Activated CD8-positive, alpha-beta T cell treated with anti-CD3 and anti-CD28 coated beads, Interleukin-2, amount 10 ng/mL, durations not matched to agents 7 days and 5 days (primary cell): Measurements from ENCODE around the gene MOV10L1. TPM values are rescaled to one million over a fixed set of nuclear protein-coding genes. Genes with fewer than 3 reads are reported as not detected.

ENCODE experiments used
- ATAC-seq: fragments of 150-1000 bp; cut with Tn5 transposase; one replicate; pipeline ENCODE4 v1.10.0; 2021; ENCODE audit warnings: moderate library complexity
- CTCF ChIA-PET: fragments of 350-600 bp; sonication (Branson Sonifier 250); formaldehyde crosslinking; loops from one replicate; lab custom pipeline; 2021; ENCODE audit warnings: antibody characterized with exemption; lab: Charles Lee
- POLR2A ChIA-PET: fragments of 350-600 bp; sonication (Branson Sonifier 250); formaldehyde crosslinking; loops from one replicate; lab custom pipeline; 2021; ENCODE audit warnings: antibody characterized with exemption; lab: Charles Lee
- DNase-seq: peaks from one replicate; pipeline ENCODE4 v3.0.0-alpha.2; 2020
- H3K27ac Mint-ChIP-seq: one replicate; pipeline ENCODE4 v1.8.0; 2021; ENCODE audit warnings: mild to moderate bottlenecking, mixed read lengths
- H3K27me3 Mint-ChIP-seq: one replicate; pipeline ENCODE4 v1.8.0; 2021; ENCODE audit warnings: low read depth, mixed read lengths
- H3K36me3 Mint-ChIP-seq: one replicate; pipeline ENCODE4 v1.8.0; 2021; ENCODE audit warnings: low read depth, mixed read lengths
- H3K4me1 Mint-ChIP-seq: one replicate; pipeline ENCODE4 v1.8.0; 2021; ENCODE audit warnings: low read depth, mixed read lengths
- H3K4me3 Mint-ChIP-seq: one replicate; pipeline ENCODE4 v1.8.0; 2021; ENCODE audit warnings: mild to moderate bottlenecking, mixed read lengths
- H3K9me3 Mint-ChIP-seq: one replicate; pipeline ENCODE4 v1.8.0; 2022; ENCODE audit warnings: mixed read lengths; ENCODE audit not compliant: insufficient read depth
- total RNA-seq, 2 experiments: library from RNA; stranded (reverse); gene quantifications; one replicate each; pipeline ENCODE4 v1.2.3, GENCODE V29; 2021

MOV10L1 gene
- total RNA-seq, 2 experiments from 2014 or later: not detected

DNA sequence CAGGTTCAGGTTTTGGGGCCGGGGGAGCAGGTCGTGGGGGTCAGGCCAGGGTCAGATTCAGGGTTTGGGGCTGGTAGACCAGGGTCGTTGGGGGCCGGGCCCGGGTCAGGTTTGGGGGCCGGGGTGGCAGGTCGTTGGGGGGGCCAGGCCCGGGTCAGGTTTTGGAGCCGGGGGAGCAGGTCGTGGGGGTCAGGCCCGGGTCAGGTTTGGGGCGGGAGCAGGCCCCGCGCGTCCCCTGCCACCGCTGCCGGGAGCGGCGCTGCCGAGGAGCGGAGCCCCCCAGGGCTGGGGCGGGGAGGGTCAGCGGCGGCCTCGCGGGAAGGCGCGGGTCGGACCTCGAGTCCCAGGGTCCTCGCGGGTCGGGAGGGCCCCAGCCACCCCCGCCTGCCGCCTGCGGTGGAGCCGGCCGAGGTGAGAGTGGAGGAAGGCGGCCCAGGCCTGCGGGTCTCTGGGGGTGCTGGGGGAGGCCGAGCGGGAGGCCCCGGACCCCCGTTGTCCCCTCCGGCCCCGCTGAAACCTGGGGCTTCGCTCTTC is 96.4 kb downstream of the MOV10L1 start:
- Mint-ChIP-seq H3K27ac (peak overlapping the region; percentile 90), H3K36me3 (peaks cover 15% of the 10 kb centered on the region), H3K4me1 (peaks cover 39% of the 10 kb centered on the region), H3K9me3 (no peaks in the 10 kb centered on the region), H3K4me3 (peak overlapping the region; percentile 90), H3K27me3 (no peaks in the 10 kb centered on the region)
- DNase-seq (no peak), ATAC-seq (no peak)
- ChIA-PET CTCF (interaction anchor here (1.1 to 2.4 kb wide), 5 partner anchors 22 to 141 kb away, joined by 3 to 10 read pairs (median 4); partner anchors contain the start of gene HDAC10), POLR2A (interaction anchor here (0.8 to 1.5 kb wide), 3 partner anchors 16 to 339 kb away, joined by 3 to 6 read pairs (median 3); partner anchors contain the start of gene SCO2)

DNA sequence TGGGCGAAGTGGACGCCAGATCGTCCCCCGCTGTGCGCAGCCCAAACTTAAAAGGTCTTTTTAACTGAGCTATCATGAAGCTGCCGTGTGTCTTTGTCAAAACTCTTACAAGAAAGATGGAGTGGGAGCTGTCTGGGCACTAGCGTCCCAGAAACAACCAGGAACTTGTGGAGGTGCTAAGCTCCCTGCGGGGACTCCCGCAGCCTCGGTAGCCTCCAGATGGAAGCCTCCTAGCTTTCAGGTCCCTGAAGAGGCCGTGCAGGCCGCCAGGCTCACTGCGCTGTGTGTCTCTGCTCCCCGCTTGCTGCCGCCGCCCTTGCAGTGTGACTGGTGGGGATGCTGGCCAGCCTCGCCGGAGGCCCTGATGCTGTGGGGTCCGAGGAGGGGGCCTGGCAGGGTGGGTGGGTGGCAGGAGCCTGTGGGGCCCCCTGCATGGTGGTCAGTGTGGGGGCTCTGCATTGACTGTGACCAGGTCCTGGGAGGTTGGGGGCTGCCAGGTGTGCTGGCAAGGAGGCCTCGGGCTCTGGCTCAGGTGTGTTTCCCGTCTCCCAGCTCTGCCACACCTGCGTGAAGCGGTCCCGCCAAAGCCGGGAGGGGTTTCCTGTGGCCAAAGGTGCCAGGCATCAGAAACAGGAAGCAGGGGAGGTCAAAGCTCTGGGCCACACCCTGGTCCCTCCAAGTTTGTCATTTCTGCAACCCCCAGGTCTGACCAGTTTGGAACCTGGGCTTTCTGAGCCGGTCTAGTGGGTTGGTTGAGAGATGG is 97.1 kb downstream of the MOV10L1 start:
- H3K27ac Mint-ChIP-seq: peak overlapping the region; percentile 90
- H3K27me3 Mint-ChIP-seq: no peaks in the 10 kb centered on the region
- H3K36me3 Mint-ChIP-seq: peaks cover 21% of the 10 kb centered on the region
- H3K9me3 Mint-ChIP-seq: no peaks in the 10 kb centered on the region
- DNase-seq (peak; percentile 38), ATAC-seq (no peak)
- ChIA-PET POLR2A (interaction anchor here (0.8 to 1.5 kb wide), 5 partner anchors 10 to 339 kb away, joined by 3 to 6 read pairs (median 3); partner anchors contain the start of gene SCO2), CTCF (interaction anchor here (0.8 to 2.4 kb wide), 7 partner anchors 20 to 321 kb away, joined by 3 to 10 read pairs (median 4); partner anchors contain the start of genes HDAC10, LMF2 and NCAPH2)
- H3K4me1 Mint-ChIP-seq: peaks cover 46% of the 10 kb centered on the region
- H3K4me3 Mint-ChIP-seq: peak overlapping the region; percentile 90

DNA sequence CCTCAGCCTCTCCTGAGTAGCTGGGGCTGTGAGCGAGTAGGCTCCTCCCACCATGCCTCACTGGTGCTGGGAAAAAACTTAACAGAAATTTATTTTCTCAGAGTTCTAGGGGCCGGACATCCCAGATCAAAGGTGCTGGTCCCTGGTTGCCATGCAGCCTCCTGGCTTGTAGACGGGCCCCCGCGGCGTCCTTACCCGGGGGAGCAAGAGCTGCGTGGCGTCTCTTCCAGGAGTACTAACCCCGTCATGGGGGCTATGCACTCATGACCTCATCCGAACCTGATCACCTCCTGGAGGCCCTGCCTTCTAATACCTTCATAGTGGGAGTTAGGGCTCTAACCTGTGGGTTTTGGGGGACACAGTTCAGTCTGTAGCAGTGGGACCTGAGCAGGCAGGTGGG is 98.5 kb downstream of the MOV10L1 start:
- Mint-ChIP-seq H3K9me3 (no peaks in the 10 kb centered on the region), H3K36me3 (peaks cover 30% of the 10 kb centered on the region), H3K4me3 (no peak overlapping the region), H3K27ac (peak overlapping the region; percentile 61), H3K4me1 (peaks cover 58% of the 10 kb centered on the region), H3K27me3 (no peaks in the 10 kb centered on the region)
- CTCF ChIA-PET: interaction anchor here (1.3 to 2.4 kb wide), 2 partner anchors 54 to 320 kb away, joined by 3 to 10 read pairs; partner anchors contain the start of genes LMF2 and NCAPH2
- POLR2A ChIA-PET: interaction anchor here (1.5 kb wide), 1 partner anchor 8 kb away, joined by 4 read pairs; no protein-coding TSS in a partner anchor
- ATAC-seq: no peak
- no peak for DNase-seq

DNA sequence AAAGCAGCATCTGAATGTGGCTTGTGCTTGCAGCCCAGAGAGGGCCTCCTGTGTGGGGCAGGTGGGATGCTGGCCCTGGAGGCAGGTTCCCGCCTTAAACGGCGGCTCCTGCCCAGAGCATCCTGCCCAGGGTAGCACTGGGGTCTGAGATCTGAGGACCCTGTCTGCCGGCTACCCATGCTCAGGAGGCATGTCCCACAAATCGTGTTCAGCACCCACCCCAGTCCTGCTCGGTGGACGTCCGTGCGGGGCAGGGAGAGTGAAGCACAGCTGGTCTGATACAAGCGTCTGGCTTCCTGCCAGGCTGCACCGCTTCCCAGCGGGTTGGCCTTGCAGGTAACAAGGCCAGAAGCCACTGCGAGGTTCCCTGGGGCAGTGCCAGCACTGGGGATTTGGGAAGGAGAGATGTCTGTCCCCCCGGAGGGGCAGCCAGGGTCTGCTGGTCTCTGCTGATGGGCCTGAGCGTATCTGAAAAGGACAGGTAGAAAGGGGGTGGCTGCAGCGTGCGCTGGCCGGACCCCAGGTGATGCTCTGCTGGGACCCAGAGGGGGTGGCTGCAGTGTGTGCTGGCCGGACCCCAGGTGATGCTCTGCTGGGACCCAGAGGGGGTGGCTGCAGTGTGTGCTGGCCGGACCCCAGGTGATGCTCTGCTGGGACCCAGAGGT is 99.5 kb downstream of the MOV10L1 start:
- DNase-seq: no peak
- Mint-ChIP-seq H3K9me3 (no peaks in the 10 kb centered on the region), H3K4me1 (peaks cover 58% of the 10 kb centered on the region), H3K4me3 (peak overlapping the region; percentile 91), H3K36me3 (peaks cover 30% of the 10 kb centered on the region), H3K27me3 (no peaks in the 10 kb centered on the region), H3K27ac (peak overlapping the region; percentile 94)
- no peak for ATAC-seq
- POLR2A ChIA-PET: interaction anchor here (1.1 to 2.7 kb wide), 8 partner anchors 13 to 432 kb away, joined by 3 to 17 read pairs (median 8); partner anchors contain the start of genes PANX2 and TUBGCP6
- CTCF ChIA-PET: interaction anchor here (0.9 to 2.3 kb wide), 3 partner anchors 14 to 17 kb away, joined by 3 to 8 read pairs (median 4); no protein-coding TSS in a partner anchor

DNA sequence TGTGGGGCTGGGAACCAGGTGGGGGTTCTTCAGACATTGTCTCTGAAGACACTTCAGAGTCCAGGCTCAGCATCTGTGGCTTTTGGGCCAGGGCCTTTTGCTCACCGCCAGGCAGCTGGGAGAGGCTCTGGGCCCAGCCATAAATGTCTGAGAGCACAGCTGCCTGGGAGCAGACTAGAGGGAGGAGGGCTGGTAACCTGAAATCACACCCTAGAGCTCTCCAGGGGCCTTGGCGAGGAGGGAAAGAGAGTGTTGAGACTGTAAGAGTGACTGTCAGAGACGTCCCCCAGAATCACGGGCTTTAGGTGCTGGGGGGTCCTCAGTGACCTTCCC is 100.0 kb downstream of the MOV10L1 start:
- Mint-ChIP-seq H3K27ac (peak overlapping the region; percentile 94), H3K4me3 (peak overlapping the region; percentile 91), H3K9me3 (no peaks in the 10 kb centered on the region), H3K4me1 (peaks cover 55% of the 10 kb centered on the region), H3K36me3 (peaks cover 30% of the 10 kb centered on the region), H3K27me3 (no peaks in the 10 kb centered on the region)
- POLR2A ChIA-PET: interaction anchor here (1.1 to 2.7 kb wide), 10 partner anchors 13 to 431 kb away, joined by 3 to 17 read pairs (median 7); partner anchors contain the start of genes PANX2 and TUBGCP6
- ATAC-seq (peak; percentile 7), DNase-seq (no peak)
- CTCF ChIA-PET: interaction anchor here (0.9 to 2.3 kb wide), 3 partner anchors 14 to 17 kb away, joined by 3 to 8 read pairs (median 4); no protein-coding TSS in a partner anchor

DNA sequence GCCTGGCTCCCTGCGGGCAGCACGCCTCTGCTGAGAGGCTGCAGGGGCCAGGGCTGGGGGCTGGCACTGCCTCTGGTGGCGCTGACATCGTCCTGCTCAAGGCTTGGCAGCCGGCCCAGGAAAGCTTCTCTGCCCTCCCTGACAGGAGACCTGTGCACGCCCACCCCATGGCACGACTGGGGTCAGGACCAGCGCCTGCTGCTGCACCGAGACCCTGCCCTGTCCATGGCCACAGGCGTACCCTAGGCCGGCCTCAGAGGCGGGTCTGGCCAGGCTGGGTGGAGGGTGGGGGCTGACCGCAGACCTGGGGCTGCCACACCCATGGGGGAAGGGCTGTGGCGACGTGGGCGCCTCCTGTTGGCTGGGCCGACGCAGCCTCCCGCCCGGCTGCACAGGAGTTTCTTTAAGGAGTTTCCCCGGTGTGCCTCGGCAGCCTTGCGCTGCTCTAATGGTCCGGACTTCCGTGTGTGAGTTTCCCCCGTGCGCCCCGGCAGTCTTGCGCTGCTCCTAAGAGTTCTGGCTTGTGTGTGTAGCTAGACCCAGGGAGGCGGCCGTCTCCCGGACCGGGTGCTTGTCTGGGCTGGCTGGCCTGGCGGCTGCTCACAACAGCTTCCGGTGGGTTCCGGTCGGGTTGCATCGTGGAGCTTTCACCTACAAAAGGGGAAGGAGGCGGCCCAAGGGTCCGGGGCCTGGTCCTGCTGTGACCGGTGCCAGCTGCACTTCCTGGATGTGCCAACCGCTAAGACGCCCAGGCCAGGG is 100.6 kb downstream of the MOV10L1 start:
- Mint-ChIP-seq H3K27me3 (no peaks in the 10 kb centered on the region), H3K9me3 (no peaks in the 10 kb centered on the region), H3K4me3 (peak overlapping the region; percentile 91), H3K27ac (peak overlapping the region; percentile 94), H3K36me3 (peaks cover 34% of the 10 kb centered on the region), H3K4me1 (peaks cover 54% of the 10 kb centered on the region)
- ATAC-seq (peak; percentile 56), DNase-seq (peak; percentile 85)
- ChIA-PET POLR2A (interaction anchor here (0.6 to 2.7 kb wide), 22 partner anchors 8 to 431 kb away, joined by 3 to 17 read pairs (median 5); partner anchors contain the start of genes ALG12, PANX2, SCO2 and TUBGCP6), CTCF (interaction anchor here (0.7 to 2.6 kb wide), 9 partner anchors 13 to 431 kb away, joined by 3 to 10 read pairs (median 4); no protein-coding TSS in a partner anchor)

DNA sequence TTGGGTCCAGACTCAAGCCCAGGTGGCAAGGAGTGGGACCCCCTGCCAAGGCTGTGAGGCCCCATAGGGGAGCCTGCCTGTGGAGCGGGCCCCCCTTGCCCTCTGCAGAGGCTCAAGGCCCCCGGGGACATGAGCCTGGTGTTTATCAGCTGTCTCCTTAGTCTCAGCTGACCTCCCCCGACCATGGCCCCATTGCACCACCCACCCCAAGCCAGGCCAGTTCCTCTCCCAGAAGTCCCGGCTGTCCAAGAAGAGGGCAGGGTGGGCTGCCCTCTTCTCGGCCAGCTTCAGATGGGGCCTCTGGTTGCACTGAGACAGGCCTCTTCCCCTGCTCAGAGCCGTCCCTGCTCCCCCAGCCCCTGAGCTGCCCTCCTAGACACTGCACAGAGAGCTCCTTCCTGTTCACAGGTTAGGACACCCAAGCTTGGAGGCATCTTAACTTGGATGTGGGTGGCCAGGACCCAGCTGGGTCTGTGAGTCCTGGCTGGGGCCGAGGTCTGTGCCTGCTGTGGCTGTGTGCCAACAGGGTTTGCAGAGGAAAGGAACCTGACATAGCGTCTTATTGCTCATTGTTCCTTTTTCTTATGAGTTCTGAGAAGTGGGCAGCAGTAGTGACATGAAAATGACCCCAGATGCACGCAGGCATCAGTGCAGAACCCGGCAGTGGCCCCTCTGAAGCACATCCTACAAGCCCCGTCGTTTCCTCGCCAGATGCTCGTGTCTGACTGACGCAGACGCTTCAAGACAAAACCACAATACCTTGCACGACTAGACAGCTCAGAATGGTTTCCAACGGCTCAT is 101.3 kb downstream of the MOV10L1 start:
- DNase-seq (peak; percentile 90), ATAC-seq (peak; percentile 66)
- peak overlapping the region; percentile 94 for H3K27ac Mint-ChIP-seq
- H3K9me3 Mint-ChIP-seq: no peaks in the 10 kb centered on the region
- peaks cover 53% of the 10 kb centered on the region for H3K4me1 Mint-ChIP-seq
- ChIA-PET CTCF (interaction anchor here (0.7 to 2.6 kb wide), 7 partner anchors 12 to 430 kb away, joined by 3 to 10 read pairs (median 5); no protein-coding TSS in a partner anchor), POLR2A (interaction anchor here (0.6 to 2.7 kb wide), 23 partner anchors 8 to 430 kb away, joined by 3 to 17 read pairs (median 4); partner anchors contain the start of genes ALG12, PANX2, SCO2 and TUBGCP6)
- peaks cover 34% of the 10 kb centered on the region for H3K36me3 Mint-ChIP-seq
- no peaks in the 10 kb centered on the region for H3K27me3 Mint-ChIP-seq
- H3K4me3 Mint-ChIP-seq: peak overlapping the region; percentile 91

DNA sequence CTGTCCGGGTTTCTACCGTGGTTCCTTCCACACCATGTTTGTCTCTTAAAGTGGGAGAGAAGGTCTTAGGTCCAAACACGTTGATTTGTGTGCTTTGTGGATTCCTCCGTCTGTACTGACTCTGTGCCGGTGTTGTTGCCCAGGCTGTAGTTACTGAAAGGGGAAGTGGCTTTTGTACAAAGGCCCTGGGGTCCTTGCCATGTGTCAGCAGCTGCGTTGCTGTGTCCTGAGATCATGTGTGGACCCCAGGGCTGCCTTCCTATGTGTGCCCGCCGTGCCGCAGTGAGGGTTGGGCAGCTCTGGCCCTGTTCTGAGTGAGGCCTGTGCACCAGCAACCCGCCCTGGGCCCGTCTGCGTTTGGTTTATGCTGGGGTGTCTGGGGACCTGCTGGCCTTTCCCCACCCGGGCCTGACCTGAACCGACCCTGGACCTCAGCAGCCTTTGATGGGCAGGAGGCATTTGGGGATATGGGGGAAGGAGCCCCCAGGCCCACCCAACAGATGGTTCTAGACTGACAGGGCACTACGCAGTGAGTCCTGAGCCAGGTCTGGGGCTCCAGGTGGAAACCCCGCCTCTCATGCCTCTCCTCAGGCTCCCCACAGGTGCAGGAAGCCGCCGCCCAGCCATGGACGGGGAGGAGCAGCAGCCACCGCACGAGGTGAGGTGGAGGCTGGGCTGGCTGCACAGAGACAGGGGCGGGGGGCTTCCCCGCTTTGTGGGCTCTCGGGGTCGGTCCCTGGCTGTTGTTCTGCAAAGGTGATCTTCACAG is 102.8 kb downstream of the MOV10L1 start:
- peak overlapping the region; percentile 94 for H3K27ac Mint-ChIP-seq
- peak; percentile 69 for DNase-seq
- H3K9me3 Mint-ChIP-seq: no peaks in the 10 kb centered on the region
- H3K36me3 Mint-ChIP-seq: peaks cover 27% of the 10 kb centered on the region
- H3K4me3 Mint-ChIP-seq: peak overlapping the region; percentile 91
- CTCF ChIA-PET: interaction anchor here (2.6 kb wide), 1 partner anchor 14 kb away, joined by 10 read pairs; no protein-coding TSS in a partner anchor
- H3K4me1 Mint-ChIP-seq: peaks cover 44% of the 10 kb centered on the region
- ATAC-seq: no peak
- POLR2A ChIA-PET: interaction anchor here (1.2 to 1.3 kb wide), 2 partner anchors 149 to 348 kb away, joined by 3 read pairs; no protein-coding TSS in a partner anchor
- H3K27me3 Mint-ChIP-seq: no peaks in the 10 kb centered on the region

DNA sequence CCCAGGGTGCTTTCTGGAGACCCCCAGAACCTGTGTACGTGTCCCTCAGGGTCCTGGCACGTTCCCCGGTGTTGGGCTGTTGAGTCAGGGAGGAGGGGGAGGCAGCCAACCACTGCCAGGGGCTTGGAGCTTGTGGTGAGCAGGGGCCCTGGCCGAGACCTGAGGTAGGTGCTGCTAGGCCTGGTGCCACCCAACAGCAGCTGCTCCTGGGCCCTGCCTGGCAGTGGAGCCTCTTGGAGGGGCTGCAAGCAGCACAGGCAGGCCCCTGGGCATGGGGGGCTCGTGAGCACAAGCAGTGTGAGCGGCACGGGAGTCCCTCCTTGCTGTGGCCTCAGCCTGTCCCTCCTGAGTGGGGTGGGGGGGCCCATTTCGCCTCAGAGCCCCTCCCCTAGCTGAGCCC is 103.8 kb downstream of the MOV10L1 start:
- peaks cover 36% of the 10 kb centered on the region for H3K4me1 Mint-ChIP-seq
- ATAC-seq (no peak), DNase-seq (no peak)
- peaks cover 30% of the 10 kb centered on the region for H3K36me3 Mint-ChIP-seq
- H3K9me3 Mint-ChIP-seq: no peaks in the 10 kb centered on the region
- no peak overlapping the region for H3K27ac Mint-ChIP-seq
- H3K4me3 Mint-ChIP-seq: no peak overlapping the region
- no peaks in the 10 kb centered on the region for H3K27me3 Mint-ChIP-seq
- ChIA-PET CTCF (no interaction called here), POLR2A (no interaction called here)
